Measurements from ENCODE around the gene NRXN2.
"Not testable (repeated sequence)": the region's sequence is repeated elsewhere in the genome, so short reads cannot be mapped to it uniquely, and the experiment has no call there.

NRXN2 gene

GRCh38 chr11:64562723-64563351 lies 160.2 kb downstream of the NRXN2 start:
- Histone ChIP-seq H3K9me3 (ENCODE audit: control insufficient read depth, insufficient read depth, low read length) (no peaks in the 10 kb centered on the region), H3K36me3 (ENCODE audit: insufficient read depth, low read length) (no peaks in the 10 kb centered on the region), H3K4me1 (ENCODE audit: insufficient read depth, low read length) (peaks cover 34% of the 10 kb centered on the region; the same call in 1 of the 2 replicates), H3K9ac (ENCODE audit: low read depth, low read length) (no peak overlapping the region)

- H3K36me3 ChIP-seq (ENCODE audit: insufficient read depth, low read length), result no peaks in the 10 kb centered on the region
- no peak overlapping the region for H3K9ac ChIP-seq (ENCODE audit: low read depth, low read length)
- H3K9me3 ChIP-seq (ENCODE audit: control insufficient read depth, insufficient read depth, low read length), result no peaks in the 10 kb centered on the region
- peaks cover 33% of the 10 kb centered on the region; the same call in 1 of the 2 replicates for H3K4me1 ChIP-seq (ENCODE audit: insufficient read depth, low read length)
Measured at GRCh38 chr11:64561984-64562722, 160.8 kb downstream of the NRXN2 start.

DNA sequence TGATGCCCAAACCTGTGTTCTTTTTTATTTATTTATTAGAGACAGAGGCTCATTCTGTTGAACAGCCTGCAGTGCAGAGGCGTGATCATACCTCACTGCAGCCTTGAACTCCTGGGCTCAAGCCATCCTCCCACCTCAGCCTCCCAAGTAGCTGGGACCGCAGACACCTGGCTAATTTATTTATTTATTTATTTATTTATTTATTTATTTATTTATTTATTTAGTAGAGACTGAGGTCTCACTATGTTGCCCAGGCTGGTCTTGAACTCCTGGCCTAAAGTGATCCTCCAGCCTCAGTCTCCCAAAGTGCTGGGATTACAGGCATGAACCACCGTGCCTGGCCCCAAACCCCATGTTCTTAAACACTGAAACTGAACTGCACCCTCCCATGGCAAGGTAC lies 161.6 kb downstream of the NRXN2 start:
- H3K9me3 ChIP-seq (ENCODE audit: control insufficient read depth, insufficient read depth, low read length); H3K9ac ChIP-seq (ENCODE audit: low read depth, low read length); H3K36me3 ChIP-seq (ENCODE audit: insufficient read depth, low read length): not testable (repeated sequence)
- H3K4me1 ChIP-seq (ENCODE audit: insufficient read depth, low read length), result peaks cover 30% of the 10 kb centered on the region; the same call in 1 of the 2 replicates

DNA sequence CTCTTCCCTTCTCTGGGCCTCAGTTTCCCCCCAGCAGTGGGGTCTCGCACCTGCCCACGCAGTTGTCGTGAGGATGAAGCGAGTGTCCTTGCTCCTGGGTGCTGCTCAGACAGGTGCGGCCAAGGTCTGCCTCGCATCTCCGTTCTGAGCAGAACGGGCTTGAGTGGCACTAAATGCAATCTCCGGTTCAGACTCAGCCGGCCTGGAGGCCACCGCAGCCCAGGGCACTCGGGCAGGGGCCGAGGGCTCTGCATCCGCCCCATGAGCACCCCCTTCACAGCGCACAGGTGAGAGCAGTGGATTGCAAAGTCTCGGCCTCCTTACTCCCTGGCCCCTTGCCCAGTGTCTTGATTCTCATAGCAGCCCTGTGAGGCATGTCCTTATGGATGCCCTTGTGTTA lies 162.1 kb downstream of the NRXN2 start:
- H3K4me1 ChIP-seq (ENCODE audit: insufficient read depth, low read length), result peaks cover 27% of the 10 kb centered on the region; the same call in 1 of the 2 replicates
- H3K9me3 ChIP-seq (ENCODE audit: control insufficient read depth, insufficient read depth, low read length), result no peaks in the 10 kb centered on the region
- H3K9ac ChIP-seq (ENCODE audit: low read depth, low read length), result no peak overlapping the region
- H3K36me3 ChIP-seq (ENCODE audit: insufficient read depth, low read length), result no peaks in the 10 kb centered on the region

DNA sequence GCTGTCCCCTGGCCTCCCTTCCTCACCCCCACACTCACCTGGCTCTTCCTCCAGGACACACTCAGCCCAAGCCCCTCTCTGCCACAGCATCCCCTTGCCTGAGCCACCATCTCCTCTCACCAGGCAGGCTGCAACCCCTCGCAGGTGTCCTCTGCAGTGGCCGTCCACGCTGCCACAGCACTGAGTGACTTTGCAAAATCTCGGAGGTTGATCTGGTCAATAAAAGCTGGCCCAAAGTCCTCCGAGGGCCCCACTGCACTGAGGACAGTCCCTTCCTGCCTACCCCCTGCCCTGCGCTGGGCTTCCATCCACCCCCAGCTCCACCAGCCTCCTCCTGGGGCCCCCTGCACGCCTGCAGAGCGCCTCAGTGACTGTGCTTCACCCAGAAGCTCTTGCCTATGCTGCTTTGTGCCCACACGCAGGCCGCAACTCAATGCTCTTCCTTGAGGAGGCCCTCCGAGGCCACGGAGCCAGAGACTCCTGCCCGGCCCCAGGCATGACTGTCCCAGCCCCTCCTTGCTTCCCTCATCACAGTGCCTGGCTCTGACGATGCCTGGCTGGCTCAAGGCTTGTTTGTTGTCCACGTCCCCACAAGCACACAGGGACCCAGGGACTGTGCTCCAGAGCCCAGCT lies 162.7 kb downstream of the NRXN2 start:
- H3K36me3 ChIP-seq (ENCODE audit: insufficient read depth, low read length), result no peaks in the 10 kb centered on the region
- H3K9me3 ChIP-seq (ENCODE audit: control insufficient read depth, insufficient read depth, low read length), result no peaks in the 10 kb centered on the region
- H3K9ac ChIP-seq (ENCODE audit: low read depth, low read length), result no peak overlapping the region
- peaks cover 29% of the 10 kb centered on the region; the same call in 1 of the 2 replicates for H3K4me1 ChIP-seq (ENCODE audit: insufficient read depth, low read length)

GRCh38 chr11:64559351-64560138 lies 163.5 kb downstream of the NRXN2 start:
- Histone ChIP-seq H3K4me1 (ENCODE audit: insufficient read depth, low read length) (peaks cover 32% of the 10 kb centered on the region; the same call in 1 of the 2 replicates), H3K9ac (ENCODE audit: low read depth, low read length) (no peak overlapping the region)

DNA sequence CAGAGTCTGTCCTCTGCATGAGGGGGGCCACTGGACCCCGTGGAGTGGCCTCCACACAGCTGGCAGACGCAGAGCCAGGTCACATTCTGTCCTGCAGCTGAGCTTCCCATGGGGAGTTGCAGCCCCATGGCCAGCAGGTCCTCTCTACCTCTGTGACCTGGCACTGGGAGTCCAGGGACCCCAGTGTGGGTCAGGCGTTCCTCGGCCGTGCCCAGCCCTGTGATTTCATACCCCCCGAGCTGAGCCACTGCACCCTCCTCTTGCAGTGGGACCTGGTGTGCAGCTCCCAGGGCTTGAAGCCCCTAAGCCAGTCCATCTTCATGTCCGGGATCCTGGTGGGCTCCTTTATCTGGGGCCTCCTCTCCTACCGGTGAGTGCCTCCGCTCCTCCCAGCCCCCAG lies 164.1 kb downstream of the NRXN2 start:
- Histone ChIP-seq H3K36me3 (ENCODE audit: insufficient read depth, low read length) (no peaks in the 10 kb centered on the region), H3K9me3 (ENCODE audit: control insufficient read depth, insufficient read depth, low read length) (no peaks in the 10 kb centered on the region), H3K4me1 (ENCODE audit: insufficient read depth, low read length) (peaks cover 34% of the 10 kb centered on the region; the same call in 1 of the 2 replicates), H3K9ac (ENCODE audit: low read depth, low read length) (no peak overlapping the region)

More at GRCh38 chr11:64559351-64560138, 163.5 kb downstream of the NRXN2 start:
- Histone ChIP-seq H3K9me3 (ENCODE audit: control insufficient read depth, insufficient read depth, low read length) (no peaks in the 10 kb centered on the region), H3K36me3 (ENCODE audit: insufficient read depth, low read length) (no peaks in the 10 kb centered on the region)

DNA sequence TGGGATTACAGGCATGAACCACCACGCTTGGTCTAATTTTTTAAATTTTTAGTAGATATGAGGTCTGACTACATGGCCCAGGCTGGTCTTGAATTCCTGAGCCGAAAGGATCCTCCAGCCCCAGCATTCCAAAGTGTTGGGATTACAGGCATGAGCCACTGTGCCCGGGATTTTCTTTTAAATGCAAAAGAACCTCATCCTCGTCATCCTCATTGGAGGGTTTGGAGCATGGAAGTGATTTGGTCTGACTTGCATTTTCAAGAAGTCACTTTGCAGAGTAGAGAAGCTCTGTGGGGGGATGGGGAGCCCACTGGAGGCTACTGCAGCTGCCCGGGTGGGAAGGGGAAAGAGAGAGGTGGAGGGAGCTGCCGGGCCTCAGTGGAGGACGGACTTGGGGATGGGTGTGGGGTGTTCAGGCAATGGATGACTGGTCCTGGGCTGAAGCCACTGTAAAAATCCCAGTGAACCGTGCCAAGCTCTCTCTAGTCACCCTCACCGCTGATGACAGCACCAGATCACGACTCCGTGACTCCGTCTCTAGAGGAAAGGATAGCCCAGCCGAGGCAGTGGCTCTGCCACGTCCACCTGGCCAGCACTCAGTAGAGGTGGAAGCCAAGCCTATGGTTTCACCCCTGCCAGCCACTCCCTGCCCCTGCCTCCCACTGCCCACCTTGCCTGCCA lies 164.8 kb downstream of the NRXN2 start:
- H3K9ac ChIP-seq (ENCODE audit: low read depth, low read length), result no peak overlapping the region
- peaks cover 38% of the 10 kb centered on the region; the same call in 1 of the 2 replicates for H3K4me1 ChIP-seq (ENCODE audit: insufficient read depth, low read length)
- H3K36me3 ChIP-seq (ENCODE audit: insufficient read depth, low read length), result no peaks in the 10 kb centered on the region
- H3K9me3 ChIP-seq (ENCODE audit: control insufficient read depth, insufficient read depth, low read length), result no peaks in the 10 kb centered on the region

DNA sequence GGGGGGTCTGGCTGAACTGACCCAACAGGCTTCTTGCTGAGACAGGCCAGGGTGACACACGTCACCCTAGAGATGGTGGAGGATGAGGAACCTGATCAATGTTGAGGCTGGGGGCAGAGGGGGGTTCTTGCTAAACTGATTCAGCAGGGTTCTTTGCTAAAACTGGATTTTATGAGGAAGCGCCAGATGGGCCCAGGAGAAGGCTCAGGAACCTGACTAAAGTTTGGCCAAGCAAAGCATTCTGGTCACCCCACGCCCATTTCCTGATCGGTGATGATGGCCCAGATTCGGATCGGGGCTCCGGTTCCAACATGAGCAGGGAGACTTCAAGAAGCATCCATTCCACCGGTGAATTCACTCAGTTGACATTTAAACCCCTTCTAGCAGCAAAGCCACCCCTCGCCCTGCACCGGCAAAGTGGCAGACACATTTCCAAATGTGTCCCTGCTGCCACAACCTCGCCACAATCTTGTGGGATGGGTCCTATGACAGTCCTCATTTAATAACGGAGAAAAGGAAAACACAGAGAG lies 166.2 kb downstream of the NRXN2 start:
- H3K36me3 ChIP-seq (ENCODE audit: insufficient read depth, low read length), result no peaks in the 10 kb centered on the region
- peaks cover 38% of the 10 kb centered on the region; the same call in 1 of the 2 replicates for H3K4me1 ChIP-seq (ENCODE audit: insufficient read depth, low read length)
- H3K9me3 ChIP-seq (ENCODE audit: control insufficient read depth, insufficient read depth, low read length), result no peaks in the 10 kb centered on the region
- H3K9ac ChIP-seq (ENCODE audit: low read depth, low read length), result no peak overlapping the region
